DND-41 (cell line): ENCODE data around the gene KHDC4.

Source experiments
- ATAC-seq: fragments of 200-7000 bp; cut with Tn5 transposase; 3 replicates; pipeline ENCODE4 v1.9.1; 2021; ENCODE audit warnings: low read depth; ENCODE audit not compliant: insufficient read depth
- DNase-seq: peaks from one replicate; pipeline ENCODE4 v3.0.0-alpha.2; 2020
- H2AFZ ChIP-seq: 2 replicates; pipeline ENCODE4 v1.6.0; 2012; ENCODE audit warnings: low read depth, low read length
- H3K27ac ChIP-seq: 2 replicates; pipeline ENCODE4 v1.5.1; 2012; ENCODE audit warnings: low read length, inconsistent platforms
- H3K27me3 ChIP-seq: fragments of 200-600 bp; sonication (generic); 2 replicates; pipeline ENCODE4 v1.6.0; 2012; ENCODE audit warnings: low read length, mild to moderate bottlenecking, inconsistent platforms; ENCODE audit not compliant: insufficient read depth, poor library complexity
- H3K36me3 ChIP-seq: 2 replicates; pipeline ENCODE4 v1.5.1; 2012; ENCODE audit warnings: low read length, inconsistent platforms; ENCODE audit not compliant: insufficient read depth
- H3K4me1 ChIP-seq: 2 replicates; pipeline ENCODE4 v1.5.1; 2012; ENCODE audit warnings: mild to moderate bottlenecking, low read length; ENCODE audit not compliant: insufficient read depth
- H3K4me2 ChIP-seq: 2 replicates; pipeline ENCODE4 v1.6.0; 2012; ENCODE audit warnings: mild to moderate bottlenecking, moderate library complexity, low read length, inconsistent platforms; ENCODE audit not compliant: insufficient read depth
- H3K4me3 ChIP-seq, 2 experiments: fragments of 200-600 bp in 1 of 2; shearing (Covaris generic) in 1 of 2; 2 replicates each; pipeline ENCODE4 v1.5.1; 2012 to 2016; ENCODE audit warnings: inconsistent platforms in 2 of 2, low read length in 2 of 2, mild to moderate bottlenecking in 2 of 2, low read depth in 1 of 2, moderate library complexity in 1 of 2
- H3K79me2 ChIP-seq: 2 replicates; pipeline ENCODE4 v1.6.0; 2012; ENCODE audit warnings: low read length, inconsistent platforms; ENCODE audit not compliant: insufficient read depth
- H3K9ac ChIP-seq: 2 replicates; pipeline ENCODE4 v1.6.0; 2012; ENCODE audit warnings: low read depth, mild to moderate bottlenecking, inconsistent platforms, low read length, moderate library complexity
- H3K9me3 ChIP-seq: 2 replicates; pipeline ENCODE4 v1.5.1; 2012; ENCODE audit warnings: low read length, moderate library complexity, mild to moderate bottlenecking, inconsistent platforms; ENCODE audit not compliant: insufficient read depth, severe bottlenecking
- H4K20me1 ChIP-seq: 2 replicates; pipeline ENCODE4 v1.6.0; 2012; ENCODE audit warnings: low read length; ENCODE audit not compliant: insufficient read depth
- CTCF ChIP-seq: IDR thresholded peaks from 2 replicates; pipeline ENCODE4 v1.5.1; 2012; ENCODE audit warnings: borderline replicate concordance, low read length, moderate library complexity, mild to moderate bottlenecking; ENCODE audit not compliant: poor library complexity, severe bottlenecking; ENCODE audit errors: extremely low read depth
- EZH2 ChIP-seq: IDR thresholded peaks from 3 replicates; pipeline ENCODE4 v1.6.1; 2012; ENCODE audit warnings: borderline replicate concordance, low read depth, mild to moderate bottlenecking, moderate library complexity, low read length, inconsistent platforms; ENCODE audit not compliant: severe bottlenecking

The KHDC4 gene

GRCh38 chr1:155981266-155982088 lies 47.3 kb upstream of the KHDC4 start:
- H3K79me2 ChIP-seq = peaks cover 27% of the 10 kb centered on the region

GRCh38 chr1:155979597-155980343 lies 45.6 kb upstream of the KHDC4 start:
- DNase-seq = no peak
- no peak for TF ChIP-seq CTCF
- no peak for TF ChIP-seq EZH2
- no peak for ATAC-seq
- H3K4me3 ChIP-seq = peak overlapping the region in 1 of 2 experiments; percentile 73; a peak in 2 of 4 replicates
- peak overlapping the region; percentile 80 for H3K4me2 ChIP-seq
- no peaks in the 10 kb centered on the region for H3K9me3 ChIP-seq
- H3K9ac ChIP-seq = peak overlapping the region; percentile 90; the same call in 1 of the 2 replicates
- H3K79me2 ChIP-seq = peaks cover 39% of the 10 kb centered on the region
- H3K4me1 ChIP-seq = peaks cover 45% of the 10 kb centered on the region
- no peaks in the 10 kb centered on the region for H3K27me3 ChIP-seq
- peak overlapping the region; percentile 97 for H3K27ac ChIP-seq
- H3K36me3 ChIP-seq = peaks cover 8% of the 10 kb centered on the region; the same call in 1 of the 2 replicates
- no peak overlapping the region for H2AFZ ChIP-seq
- peaks cover 22% of the 10 kb centered on the region for H4K20me1 ChIP-seq

More at GRCh38 chr1:155981266-155982088, 47.3 kb upstream of the KHDC4 start:
- Histone ChIP-seq H3K36me3 (peaks cover 2% of the 10 kb centered on the region; the same call in 1 of the 2 replicates), H3K9ac (no peak overlapping the region), H2AFZ (no peak overlapping the region), H3K27ac (no peak overlapping the region), H3K4me1 (peaks cover 28% of the 10 kb centered on the region), H3K4me2 (no peak overlapping the region), H3K9me3 (no peaks in the 10 kb centered on the region), H3K4me3 (no peak overlapping the region), H3K27me3 (no peaks in the 10 kb centered on the region), H4K20me1 (peaks cover 9% of the 10 kb centered on the region; the same call in 1 of the 2 replicates)
- peak; percentile 26 for DNase-seq
- ATAC-seq = no peak
- TF ChIP-seq EZH2 (no peak), CTCF (no peak)

- Histone ChIP-seq H3K36me3 (peaks cover 16% of the 10 kb centered on the region), H4K20me1 (peaks cover 29% of the 10 kb centered on the region), H3K4me1 (peaks cover 53% of the 10 kb centered on the region), H3K4me3 (peak overlapping the region; percentile 52 to 73), H2AFZ (peak overlapping the region; percentile 81), H3K27ac (peak overlapping the region; percentile 97), H3K9ac (peak overlapping the region; percentile 90), H3K4me2 (peak overlapping the region; percentile 80), H3K79me2 (peaks cover 47% of the 10 kb centered on the region), H3K27me3 (no peaks in the 10 kb centered on the region), H3K9me3 (no peaks in the 10 kb centered on the region)
- DNase-seq (peak; percentile 23), ATAC-seq (no peak)
- TF ChIP-seq CTCF = no peak
- TF ChIP-seq EZH2 = no peak
These were observed 44.8 kb upstream of the KHDC4 start for GRCh38 chr1:155978973-155979429.
